Activated T-helper 1 cell treated with anti-CD3 and anti-CD28 coated beads, Interleukin-2, amount 50 U/mL, for 16 hours (primary cell): ENCODE results near the gene PRLR.

Source experiments
- DNase-seq, 2 donors: peaks; one replicate each; pipeline ENCODE4 v3.0.0-alpha.2; 2020; ENCODE audit warnings: low read depth in 1 of 2, low spot score in 1 of 2

PRLR gene

GRCh38 chr5:35162848-35163709, 67.2 kb downstream of the PRLR start:
- DNase-seq: no peak

- no peak for DNase-seq
These were observed 68.5 kb downstream of the PRLR start for GRCh38 chr5:35161652-35162273.

- DNase-seq: no peak
These were observed 69.7 kb downstream of the PRLR start for GRCh38 chr5:35160486-35161116.

- no peak for DNase-seq
These were observed 70.9 kb downstream of the PRLR start for GRCh38 chr5:35159370-35159742.

- no peak for DNase-seq
These were observed 71.5 kb downstream of the PRLR start for GRCh38 chr5:35158622-35159369.

GRCh38 chr5:35158204-35158603, 72.1 kb downstream of the PRLR start:
- no peak for DNase-seq

GRCh38 chr5:35153375-35153932, 76.8 kb downstream of the PRLR start:
- no peak for DNase-seq

GRCh38 chr5:35152733-35153132, 77.6 kb downstream of the PRLR start:
- DNase-seq: no peak

GRCh38 chr5:35151146-35151920, 79.0 kb downstream of the PRLR start:
- DNase-seq: no peak

- DNase-seq: no peak
These were observed 81.2 kb downstream of the PRLR start for GRCh38 chr5:35149041-35149440.

GRCh38 chr5:35146406-35146805, 83.9 kb downstream of the PRLR start:
- DNase-seq: no peak

GRCh38 chr5:35145691-35146317, 84.5 kb downstream of the PRLR start:
- DNase-seq: no peak

- DNase-seq: no peak
These were observed 85.3 kb downstream of the PRLR start for GRCh38 chr5:35145012-35145411.

- DNase-seq: no peak
These were observed 86.4 kb downstream of the PRLR start for GRCh38 chr5:35143841-35144240.

- no peak for DNase-seq
These were observed 88.5 kb downstream of the PRLR start for GRCh38 chr5:35141739-35142138.

- no peak for DNase-seq
These were observed 92.1 kb downstream of the PRLR start for GRCh38 chr5:35138232-35138631.

- no peak for DNase-seq
These were observed 93.9 kb downstream of the PRLR start for GRCh38 chr5:35136386-35136785.

- DNase-seq: no peak
These were observed 95.0 kb downstream of the PRLR start for GRCh38 chr5:35135239-35135700.

- no peak for DNase-seq
These were observed 95.8 kb downstream of the PRLR start for GRCh38 chr5:35134278-35135030.
